Stimulated activated CD8-positive, alpha-beta memory T cell treated with anti-CD3 and anti-CD28 coated beads, Interleukin-15, amount 100 ng/mL, for 4 hours (primary cell): ENCODE results near the gene SLC11A1.

Source experiments
- DNase-seq, 2 donors: peaks; one replicate each; pipeline ENCODE4 v3.0.0-alpha.2; 2020; ENCODE audit warnings: low read depth in 2 of 2

Gene SLC11A1

DNA sequence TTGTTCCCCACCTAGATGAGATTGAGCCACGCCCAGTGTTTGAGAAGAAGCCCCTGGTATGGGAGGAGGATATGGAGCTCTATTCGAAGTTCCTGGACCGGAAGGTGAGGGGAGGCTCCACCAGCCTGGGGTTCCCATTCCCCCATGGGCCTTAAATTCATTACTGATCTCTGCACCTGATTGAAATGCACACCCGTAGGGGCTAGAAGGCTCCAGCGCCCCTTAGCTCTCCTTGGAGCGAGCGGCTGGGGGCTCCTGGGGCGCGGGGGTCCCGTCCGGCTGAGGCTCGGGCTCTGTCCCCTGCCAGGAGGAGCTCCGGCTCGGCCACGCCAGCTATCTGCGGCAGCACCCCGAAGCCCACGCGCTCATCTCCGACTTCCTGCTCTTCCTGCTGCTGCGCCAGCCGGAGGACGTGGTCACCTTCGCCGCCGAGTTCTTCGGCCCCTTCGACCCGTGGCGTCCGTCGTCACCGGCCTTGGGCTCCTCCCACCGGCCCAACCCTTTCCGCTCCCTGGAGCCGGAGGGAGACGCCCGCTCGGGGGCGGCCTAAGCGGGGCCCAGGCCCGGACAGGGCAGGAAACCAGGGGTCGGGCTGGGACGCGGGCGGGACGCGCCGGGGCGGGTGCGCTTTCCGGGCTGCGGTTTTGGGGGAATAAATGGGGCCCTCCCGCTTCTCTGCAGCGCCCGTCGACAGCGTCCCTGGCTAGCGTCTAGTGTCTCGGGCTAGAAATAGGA is 14.5 kb upstream of the SLC11A1 start:
- peak; percentile 28 to 57 for DNase-seq

DNA sequence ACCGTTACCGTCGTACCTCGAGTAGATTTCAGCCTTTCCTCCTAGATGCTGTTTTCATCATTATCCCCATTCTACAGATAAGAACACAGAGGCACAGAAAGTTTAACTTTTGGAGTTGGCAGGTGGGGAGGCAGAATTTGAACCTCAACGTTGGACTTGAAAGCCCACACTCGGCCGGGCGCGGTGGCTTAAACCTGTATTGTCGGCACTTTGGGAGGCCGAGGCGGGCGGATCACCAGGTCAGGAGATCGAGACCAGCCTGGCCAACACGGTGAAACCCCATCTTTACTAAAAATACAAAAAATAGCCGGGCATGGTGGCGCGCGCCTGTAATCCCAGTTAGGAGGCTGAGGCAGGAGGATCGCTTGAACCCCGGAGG is 13.9 kb upstream of the SLC11A1 start:
- DNase-seq, result no peak

DNA sequence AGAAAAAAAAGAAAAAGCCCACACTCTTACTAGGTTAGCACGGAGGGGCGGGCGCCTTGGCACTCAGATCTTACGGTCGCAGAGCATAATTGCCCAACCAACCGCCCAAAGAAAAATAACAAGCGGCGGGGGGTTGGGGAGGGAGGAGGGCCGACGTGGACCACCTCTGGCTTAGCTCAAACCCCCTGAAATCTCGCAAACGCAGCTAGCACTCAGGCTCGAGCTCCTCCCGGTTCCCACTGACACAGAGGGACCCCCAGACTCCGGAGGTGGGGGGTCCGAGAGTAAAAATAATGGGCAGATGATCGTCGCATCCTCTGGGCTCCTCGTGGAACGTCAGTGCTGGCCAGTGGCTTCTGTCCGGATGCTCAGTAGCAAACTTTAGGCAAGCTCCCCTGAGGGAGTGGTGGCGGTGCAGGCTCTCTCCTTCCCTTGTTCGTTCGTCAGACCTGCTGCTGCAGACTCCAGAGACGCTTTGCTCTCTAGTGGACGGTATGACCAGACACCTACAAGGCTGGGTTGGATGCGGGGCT is 13.4 kb upstream of the SLC11A1 start:
- DNase-seq, result no peak

DNA sequence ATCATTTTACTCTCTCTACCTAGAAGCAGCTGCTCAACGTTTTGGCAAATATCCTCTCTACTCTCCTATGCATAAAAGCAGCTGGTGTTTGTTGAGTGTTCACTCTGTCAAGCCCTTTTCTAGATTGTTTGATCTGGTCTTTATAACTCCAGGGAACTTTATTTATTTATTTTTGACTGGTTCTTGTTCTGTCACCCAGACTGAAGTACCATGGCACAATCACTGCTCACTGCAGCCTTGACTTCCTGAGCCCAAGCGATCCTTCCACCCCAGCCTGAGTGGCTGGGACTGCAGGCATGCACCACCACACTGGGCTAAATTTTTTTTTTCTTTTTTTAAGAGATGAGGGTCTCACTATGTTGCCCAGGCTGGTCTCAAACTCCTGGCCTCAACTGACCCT is 12.7 kb upstream of the SLC11A1 start:
- no peak for DNase-seq

DNA sequence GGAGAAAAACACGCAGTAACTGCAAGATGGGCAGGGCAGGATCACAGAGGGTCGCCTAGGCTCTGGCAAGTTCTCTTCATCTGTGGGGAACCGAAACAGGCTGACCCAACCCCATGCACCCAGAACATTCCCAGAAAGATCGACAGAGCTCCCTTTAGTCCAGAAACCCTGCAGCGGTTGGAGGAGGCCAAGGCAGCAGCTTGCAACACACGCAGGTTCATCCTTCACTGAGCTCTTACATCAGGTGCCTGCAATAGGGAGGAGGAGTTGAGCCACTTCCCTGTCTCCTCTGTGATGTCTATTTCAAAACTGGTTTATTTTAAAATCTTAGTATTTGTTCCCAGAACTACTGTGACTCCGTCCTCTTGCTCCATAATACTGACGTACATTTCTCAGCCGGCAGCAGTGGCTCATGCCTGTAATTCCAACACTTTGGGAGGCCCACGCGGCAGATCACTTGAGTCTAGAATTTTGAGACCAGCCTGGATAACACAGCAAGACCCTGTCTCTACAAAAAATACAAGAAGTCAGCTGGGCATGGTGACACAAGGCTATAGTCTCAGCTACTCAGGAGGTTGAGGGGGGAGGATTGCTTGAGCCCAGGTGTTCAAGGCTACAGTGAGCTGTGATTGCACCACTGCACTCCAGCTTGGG is 11.5 kb upstream of the SLC11A1 start:
- DNase-seq, result no peak

DNA sequence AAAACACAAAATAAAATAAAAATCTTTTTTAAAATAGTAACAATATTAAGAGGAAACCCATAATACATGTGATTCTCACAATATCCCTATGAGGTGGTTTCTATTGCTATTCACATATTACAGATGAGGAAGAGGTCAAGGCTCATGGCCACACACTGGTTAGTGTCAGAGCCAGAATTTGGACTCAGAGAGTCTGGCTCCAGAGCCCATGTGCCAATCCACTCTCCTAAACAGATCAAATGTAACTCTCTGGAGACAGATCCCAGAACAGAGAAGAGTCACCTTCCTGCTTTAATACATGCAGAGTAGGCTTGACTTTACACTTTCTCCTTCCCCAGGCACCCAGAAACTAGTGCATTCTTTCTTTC is 10.1 kb upstream of the SLC11A1 start:
- DNase-seq, result no peak

DNA sequence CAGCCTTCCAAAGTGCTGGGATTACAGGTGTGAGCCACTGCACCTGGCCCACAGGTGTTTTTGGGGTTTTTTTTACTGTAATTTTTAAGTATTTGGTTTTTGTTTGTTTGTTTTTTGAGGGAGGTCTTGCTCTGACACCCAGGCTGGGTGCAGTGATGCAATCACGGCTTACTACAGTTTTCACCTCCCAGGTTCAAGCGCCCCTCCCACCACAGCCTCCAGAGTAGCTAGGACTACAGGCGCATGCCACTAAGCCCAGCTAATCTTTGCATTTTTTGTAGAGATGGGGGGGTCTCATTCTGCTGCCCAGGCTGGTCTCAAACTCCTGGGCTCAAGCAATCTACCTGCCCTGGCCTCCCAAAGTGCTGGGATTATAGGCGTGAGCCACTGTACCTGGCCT is 7.3 kb upstream of the SLC11A1 start:
- no peak for DNase-seq

DNA sequence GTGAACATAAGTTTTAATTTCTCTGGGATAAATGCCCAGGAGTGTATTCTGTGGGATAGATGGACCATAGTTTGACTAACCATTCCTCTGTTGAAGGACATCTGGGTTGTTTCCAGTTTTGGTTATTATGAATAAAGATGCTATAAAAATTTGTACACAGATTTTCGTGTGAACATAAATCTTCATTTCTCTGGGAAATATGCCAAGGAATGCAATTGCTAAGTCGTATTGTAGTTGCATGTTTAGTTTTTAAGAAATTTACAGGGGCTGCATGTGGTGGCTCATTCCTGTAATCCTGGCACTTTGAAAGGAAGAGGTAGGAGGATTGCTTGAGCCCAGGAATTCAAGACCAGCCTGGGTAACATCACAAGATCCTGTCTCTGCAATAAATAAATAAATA is 6.9 kb upstream of the SLC11A1 start:
- no peak for DNase-seq

DNA sequence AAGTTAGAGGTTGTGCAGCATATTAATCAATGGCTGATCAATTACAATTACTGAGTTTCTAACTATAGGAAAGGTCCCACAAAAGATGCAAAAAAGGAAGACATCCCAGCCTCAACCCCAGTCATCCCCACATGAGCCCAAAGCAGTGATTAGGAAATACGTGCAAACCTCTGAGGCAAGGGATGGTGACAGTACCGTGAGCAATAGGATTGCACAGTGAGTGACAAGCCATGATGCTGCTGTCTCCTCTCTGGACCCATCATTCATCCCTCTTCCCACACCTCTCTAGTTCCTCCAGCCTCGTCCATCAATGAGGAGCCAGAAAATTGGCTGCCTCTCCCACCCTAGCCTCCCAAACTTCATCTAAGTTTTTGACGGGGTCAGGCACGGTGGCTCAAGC is 4.0 kb upstream of the SLC11A1 start:
- no peak for DNase-seq

DNA sequence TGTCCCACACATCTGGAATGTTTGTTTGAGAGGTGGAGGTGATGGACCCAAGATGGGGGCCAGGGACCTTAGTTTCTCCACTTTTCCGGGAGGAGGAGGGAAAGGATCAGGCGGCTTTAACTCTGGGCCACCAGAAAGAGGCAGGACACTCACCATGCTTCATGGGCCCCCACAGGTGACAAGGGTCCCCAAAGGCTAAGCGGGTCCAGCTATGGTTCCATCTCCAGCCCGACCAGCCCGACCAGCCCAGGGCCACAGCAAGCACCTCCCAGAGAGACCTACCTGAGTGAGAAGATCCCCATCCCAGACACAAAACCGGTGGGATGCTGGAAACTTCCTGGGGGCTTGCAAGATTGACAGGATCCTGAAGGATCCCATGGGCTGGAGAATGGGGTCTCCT is 712 bp downstream of the SLC11A1 start:
- no peak for DNase-seq

DNA sequence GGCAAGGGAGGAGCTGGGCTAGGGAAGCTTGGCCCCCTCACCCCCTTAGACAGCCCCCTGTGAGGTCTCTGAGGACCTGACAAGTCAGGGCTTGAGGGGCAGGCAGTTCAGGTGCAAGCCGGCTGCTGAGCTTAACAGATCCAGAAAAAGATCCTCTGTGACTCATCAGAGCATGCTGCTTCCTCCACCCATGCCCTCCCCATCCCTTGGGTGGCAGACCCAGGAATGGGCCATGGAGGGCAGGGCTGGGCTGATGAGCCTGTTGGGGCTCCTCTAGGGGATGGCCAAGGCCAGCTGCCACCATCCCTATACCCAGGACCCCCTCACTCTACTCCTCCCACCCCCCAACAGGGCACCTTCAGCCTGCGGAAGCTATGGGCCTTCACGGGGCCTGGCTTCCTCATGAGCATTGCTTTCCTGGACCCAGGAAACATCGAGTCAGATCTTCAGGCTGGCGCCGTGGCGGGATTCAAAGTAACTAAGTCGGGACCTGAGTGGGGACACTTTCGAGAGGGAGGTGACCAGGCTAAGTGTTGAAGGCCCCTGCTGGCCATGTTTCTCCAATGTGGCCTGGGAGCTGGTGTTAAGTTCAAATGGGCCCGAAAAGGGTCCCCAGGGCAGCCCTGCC is 1.9 kb downstream of the SLC11A1 start:
- no peak for DNase-seq

DNA sequence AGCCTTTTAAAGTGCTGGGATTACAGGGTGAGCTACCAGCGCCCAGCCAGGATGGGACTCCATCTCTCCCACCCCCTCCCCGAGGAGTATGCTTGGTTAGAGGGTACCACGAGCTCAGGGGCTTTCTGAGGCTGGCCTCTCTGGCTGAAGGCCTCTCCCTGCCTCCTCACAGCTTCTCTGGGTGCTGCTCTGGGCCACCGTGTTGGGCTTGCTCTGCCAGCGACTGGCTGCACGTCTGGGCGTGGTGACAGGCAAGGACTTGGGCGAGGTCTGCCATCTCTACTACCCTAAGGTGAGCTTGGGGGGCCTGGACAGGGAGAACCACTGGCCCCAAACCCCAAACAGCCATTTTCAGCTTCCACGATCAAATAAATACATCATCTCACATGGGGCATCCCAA is 2.9 kb downstream of the SLC11A1 start:
- DNase-seq, result no peak

DNA sequence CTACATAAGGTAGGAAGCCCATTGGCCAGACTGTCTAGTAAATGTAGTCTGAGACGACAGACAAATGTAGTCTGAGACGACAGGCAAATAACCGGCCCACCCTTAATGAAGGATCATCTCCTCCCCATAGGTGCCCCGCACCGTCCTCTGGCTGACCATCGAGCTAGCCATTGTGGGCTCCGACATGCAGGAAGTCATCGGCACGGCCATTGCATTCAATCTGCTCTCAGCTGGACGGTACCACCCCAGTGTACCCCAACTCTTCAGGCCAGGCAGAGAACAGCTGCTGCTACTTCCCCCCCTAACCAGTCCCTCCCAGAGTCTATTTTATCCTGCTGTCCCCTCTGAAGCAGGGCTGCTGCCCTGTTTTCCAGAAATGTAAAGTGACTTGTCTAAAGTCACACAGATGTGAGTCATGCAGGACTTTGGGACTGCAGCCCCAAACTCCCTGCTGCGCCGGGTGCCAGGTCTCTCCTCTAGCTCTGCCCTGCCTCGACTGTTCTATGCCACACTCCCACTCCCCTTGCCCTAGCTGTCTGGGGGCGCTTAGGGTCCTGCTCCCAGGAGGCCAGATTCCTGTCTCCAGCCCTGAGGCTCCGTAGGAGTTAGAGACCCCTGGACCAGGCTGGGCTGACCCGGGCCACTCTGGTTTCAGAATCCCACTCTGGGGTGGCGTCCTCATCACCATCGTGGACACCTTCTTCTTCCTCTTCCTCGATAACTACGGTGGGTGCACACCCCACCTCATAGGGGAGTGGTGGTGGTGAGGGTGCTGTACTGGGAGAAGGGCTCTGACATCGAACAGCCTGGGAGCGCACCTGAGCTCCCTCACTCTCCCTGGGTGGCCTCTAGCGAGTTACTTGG is 4.7 kb downstream of the SLC11A1 start:
- DNase-seq, result no peak

DNA sequence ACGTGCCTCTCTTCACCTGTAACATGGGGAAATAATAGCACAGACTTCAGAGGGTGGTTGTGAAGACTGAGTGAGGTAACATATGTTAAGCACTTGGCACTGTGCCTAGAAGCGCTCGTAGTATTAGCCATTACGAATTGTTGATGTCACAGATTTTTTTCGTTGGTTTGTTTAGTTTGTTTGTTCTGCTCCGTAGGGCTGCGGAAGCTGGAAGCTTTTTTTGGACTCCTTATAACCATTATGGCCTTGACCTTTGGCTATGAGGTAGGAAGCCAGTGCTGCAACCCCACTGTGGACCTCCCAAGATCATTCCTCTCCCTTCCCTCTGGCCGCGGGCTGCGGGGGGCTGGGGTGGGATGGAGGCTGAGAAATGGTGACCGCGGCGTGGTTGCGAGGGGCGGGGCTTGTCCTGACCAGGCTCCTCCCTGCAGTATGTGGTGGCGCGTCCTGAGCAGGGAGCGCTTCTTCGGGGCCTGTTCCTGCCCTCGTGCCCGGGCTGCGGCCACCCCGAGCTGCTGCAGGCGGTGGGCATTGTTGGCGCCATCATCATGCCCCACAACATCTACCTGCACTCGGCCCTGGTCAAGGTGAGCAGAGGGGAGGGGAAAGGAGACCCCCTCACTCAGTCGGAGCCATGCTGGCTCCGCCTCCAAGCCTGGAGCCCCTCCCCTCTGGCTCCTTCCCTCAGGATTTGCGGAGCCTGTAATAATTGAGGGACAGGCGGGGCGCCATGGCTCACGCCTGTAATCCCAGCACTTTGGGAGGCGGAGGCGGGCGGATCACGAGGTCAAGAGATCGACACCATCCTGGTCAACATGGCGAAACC is 5.5 kb downstream of the SLC11A1 start:
- no peak for DNase-seq

DNA sequence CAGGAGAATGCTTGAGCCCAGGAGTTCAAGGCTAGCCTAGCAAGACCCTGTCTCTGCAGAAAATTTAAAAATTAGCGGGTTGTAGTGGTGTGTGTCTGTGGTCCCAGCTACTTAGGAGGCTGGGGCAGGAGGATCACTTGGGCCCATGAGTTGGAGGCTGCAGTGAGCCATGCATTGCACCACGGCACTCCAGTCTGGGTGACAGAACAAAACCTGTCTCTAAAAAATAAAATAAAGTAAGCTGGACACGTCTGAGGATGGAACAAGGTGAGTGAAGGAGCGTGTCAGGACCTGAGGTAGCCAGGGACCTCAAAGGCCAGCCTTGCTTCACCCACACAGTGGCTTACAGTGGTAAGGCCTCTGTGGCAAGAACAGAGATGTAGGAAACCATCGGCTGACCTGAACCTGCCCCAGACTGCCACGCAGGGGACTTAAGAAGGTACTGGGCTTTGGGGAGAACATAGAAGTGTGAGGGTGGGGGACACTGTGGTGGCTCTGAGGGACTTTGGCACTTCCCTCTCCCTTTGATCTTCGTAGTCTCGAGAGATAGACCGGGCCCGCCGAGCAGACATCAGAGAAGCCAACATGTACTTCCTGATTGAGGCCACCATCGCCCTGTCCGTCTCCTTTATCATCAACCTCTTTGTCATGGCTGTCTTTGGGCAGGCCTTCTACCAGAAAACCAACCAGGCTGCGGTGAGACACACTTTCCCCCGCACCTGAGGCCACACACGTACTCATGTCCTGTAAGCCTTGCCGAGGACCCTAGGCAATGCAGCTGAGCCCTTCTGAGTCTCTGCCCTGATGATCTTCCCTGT is 7.5 kb downstream of the SLC11A1 start:
- DNase-seq, result no peak

DNA sequence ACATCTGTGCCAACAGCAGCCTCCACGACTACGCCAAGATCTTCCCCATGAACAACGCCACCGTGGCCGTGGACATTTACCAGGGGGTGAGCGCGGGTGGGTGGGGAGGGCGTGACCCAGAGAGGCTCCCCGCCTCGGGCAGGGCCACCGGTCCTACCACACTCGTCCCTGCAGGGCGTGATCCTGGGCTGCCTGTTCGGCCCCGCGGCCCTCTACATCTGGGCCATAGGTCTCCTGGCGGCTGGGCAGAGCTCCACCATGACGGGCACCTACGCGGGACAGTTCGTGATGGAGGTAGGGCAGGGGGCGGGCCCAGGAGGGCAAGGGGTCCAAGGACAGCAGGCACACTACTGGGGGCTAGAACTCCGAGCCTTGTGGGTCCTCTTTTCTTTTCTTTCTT is 9.1 kb downstream of the SLC11A1 start:
- no peak for DNase-seq

DNA sequence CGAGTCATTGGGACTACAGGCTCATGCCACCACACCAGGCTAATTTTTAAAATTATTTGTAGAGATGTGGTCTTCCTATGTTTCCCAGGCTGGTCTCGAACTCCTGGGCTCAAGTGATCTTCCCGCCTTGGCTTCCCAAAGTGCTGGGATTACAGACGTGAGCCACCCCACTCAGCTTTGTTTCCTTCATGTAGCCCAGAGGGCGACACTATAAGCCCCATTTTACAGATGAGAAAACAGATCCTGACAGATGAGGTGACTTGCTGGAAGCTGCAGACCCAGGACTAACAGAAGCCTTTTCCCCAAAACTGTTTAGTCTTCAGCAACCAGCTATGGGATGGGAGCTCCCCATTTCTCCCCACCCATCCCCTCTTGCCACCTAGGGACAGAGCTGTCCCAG is 10.4 kb downstream of the SLC11A1 start:
- no peak for DNase-seq

DNA sequence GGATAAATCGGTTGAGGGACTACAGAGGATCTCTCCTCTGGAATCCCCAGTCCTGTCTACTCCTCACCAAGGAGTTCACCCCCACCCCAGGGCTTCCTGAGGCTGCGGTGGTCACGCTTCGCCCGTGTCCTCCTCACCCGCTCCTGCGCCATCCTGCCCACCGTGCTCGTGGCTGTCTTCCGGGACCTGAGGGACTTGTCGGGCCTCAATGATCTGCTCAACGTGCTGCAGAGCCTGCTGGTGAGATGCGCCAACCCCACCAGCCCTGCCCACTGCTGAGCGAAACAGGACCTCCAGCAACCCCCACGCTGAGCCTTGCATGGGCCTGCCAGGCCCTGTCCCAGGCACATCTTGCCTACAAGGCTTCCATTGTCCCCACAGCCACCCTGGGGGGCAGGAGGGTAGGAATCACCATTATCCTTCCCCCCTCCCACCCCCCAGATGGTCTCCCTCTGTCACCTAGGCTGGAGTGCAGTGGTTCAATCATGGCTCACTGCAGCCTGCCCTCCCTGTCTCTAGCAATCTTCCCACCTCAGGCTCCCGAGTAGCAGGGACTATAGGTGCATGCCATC is 10.9 kb downstream of the SLC11A1 start:
- no peak for DNase-seq

DNA sequence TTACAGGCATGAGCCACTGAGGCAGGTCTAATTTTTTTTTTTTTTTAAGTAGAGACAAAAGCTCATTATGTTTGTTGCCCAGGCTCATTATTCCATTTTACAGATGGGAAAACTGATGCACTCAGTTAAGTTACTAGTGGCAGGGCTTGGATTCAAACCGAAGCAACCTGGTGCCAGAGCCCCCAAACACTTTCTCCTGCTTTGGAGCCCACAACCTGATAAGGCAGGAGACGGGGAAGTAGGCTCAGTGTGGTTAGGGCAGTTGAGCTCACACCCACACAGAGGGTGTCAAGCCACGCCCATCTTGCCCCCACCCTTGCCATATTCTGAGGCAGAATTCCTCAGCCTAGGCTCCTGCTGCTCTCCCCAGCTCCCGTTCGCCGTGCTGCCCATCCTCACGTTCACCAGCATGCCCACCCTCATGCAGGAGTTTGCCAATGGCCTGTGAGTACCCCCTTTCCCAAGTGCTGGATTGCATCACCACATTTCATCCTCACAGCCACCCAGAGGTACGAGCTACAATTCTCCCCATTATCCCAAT is 11.7 kb downstream of the SLC11A1 start:
- DNase-seq, result no peak
